BJ (cell line): ENCODE results near the gene GIN1. TPM values are rescaled to one million over a fixed set of nuclear protein-coding genes. Genes with fewer than 3 reads are reported as not detected.
"Not testable (repeated sequence)": the region's sequence is repeated elsewhere in the genome, so short reads cannot be mapped to it uniquely, and the experiment has no call there.

Experiments used
- CTCF ChIA-PET: fragments of 350-600 bp; formaldehyde crosslinking; extraction: SDS; loops from one replicate; lab custom pipeline; 2021; ENCODE audit warnings: antibody characterized with exemption, inconsistent platforms; lab: Yijun Ruan, JAX
- POLR2A ChIA-PET: fragments of 300-600 bp; sonication (Branson Sonifier 250); formaldehyde crosslinking; extraction: SDS; loops from one replicate; lab custom pipeline; 2021; ENCODE audit warnings: antibody characterized with exemption; lab: Charles Lee
- DNase-seq: peaks from one replicate; pipeline ENCODE4 v3.0.0-alpha.2; 2011; ENCODE audit warnings: low read depth
- H3K27me3 ChIP-seq: 2 replicates; pipeline ENCODE4 v1.6.0; 2011; ENCODE audit warnings: low read length; ENCODE audit not compliant: control insufficient read depth, insufficient read depth
- H3K36me3 ChIP-seq: 2 replicates; pipeline ENCODE4 v1.5.1; 2011; ENCODE audit warnings: low read length; ENCODE audit not compliant: control insufficient read depth, insufficient read depth
- H3K4me3 ChIP-seq: 2 replicates; pipeline ENCODE4 v1.5.1; 2011; ENCODE audit warnings: low read depth, mild to moderate bottlenecking, control low read depth, low read length
- CTCF ChIP-seq: IDR thresholded peaks from 2 replicates; pipeline ENCODE4 v1.5.1; 2011; ENCODE audit warnings: low read depth, mild to moderate bottlenecking, control low read depth, inconsistent platforms, low read length, moderate library complexity; ENCODE audit not compliant: insufficient read depth
- polyA plus RNA-seq: library from polyadenylated mRNA; depleted of rRNA; stranded (reverse); fragments of >200 nt; gene quantifications from 2 replicates; pipeline ENCODE4 v1.2.3, GENCODE V29; 2011; rRNA removed

Gene GIN1
- polyA plus RNA-seq, 1 experiment = 1.6 TPM

GRCh38 chr5:103057208-103058130 lies 62.5 kb downstream of the GIN1 start:
- CTCF ChIA-PET = no interaction called here
- H3K27me3 ChIP-seq = no peaks in the 10 kb centered on the region; the same call in 1 of the 2 replicates
- POLR2A ChIA-PET = no interaction called here
- TF ChIP-seq CTCF = no peak
- no peak overlapping the region for H3K4me3 ChIP-seq
- H3K36me3 ChIP-seq = no peaks in the 10 kb centered on the region
- DNase-seq = no peak

GRCh38 chr5:103046706-103047105 lies 73.2 kb downstream of the GIN1 start:
- DNase-seq, H3K4me3 ChIP-seq, POLR2A ChIA-PET, CTCF ChIA-PET, H3K27me3 ChIP-seq, H3K36me3 ChIP-seq: not testable (repeated sequence)

GRCh38 chr5:103041071-103041676 lies 78.8 kb downstream of the GIN1 start:
- POLR2A ChIA-PET = no interaction called here
- no peak for DNase-seq

GRCh38 chr5:103037673-103038455 lies 82.1 kb downstream of the GIN1 start:
- DNase-seq = no peak
- CTCF ChIA-PET = no interaction called here

More at GRCh38 chr5:103041071-103041676, 78.8 kb downstream of the GIN1 start:
- peak; percentile 32 for TF ChIP-seq CTCF
- no peak overlapping the region for H3K4me3 ChIP-seq
- CTCF ChIA-PET = interaction anchor here (1.2 kb wide), 1 partner anchor 78 kb away, joined by 3 read pairs; no protein-coding TSS in a partner anchor
- H3K36me3 ChIP-seq = no peaks in the 10 kb centered on the region
- H3K27me3 ChIP-seq = no peaks in the 10 kb centered on the region

GRCh38 chr5:103036601-103037000 lies 83.3 kb downstream of the GIN1 start:
- TF ChIP-seq CTCF = no peak
- no peaks in the 10 kb centered on the region for H3K27me3 ChIP-seq
- DNase-seq = no peak
- H3K4me3 ChIP-seq = no peak overlapping the region
- H3K36me3 ChIP-seq = peaks cover 7% of the 10 kb centered on the region
- ChIA-PET CTCF (no interaction called here), POLR2A (no interaction called here)

More at GRCh38 chr5:103037673-103038455, 82.1 kb downstream of the GIN1 start:
- Histone ChIP-seq H3K4me3 (no peak overlapping the region), H3K36me3 (no peaks in the 10 kb centered on the region; the same call in 1 of the 2 replicates), H3K27me3 (no peaks in the 10 kb centered on the region)
- POLR2A ChIA-PET = no interaction called here
- TF ChIP-seq CTCF = no peak

Other genes with a start within 250 kb of the GIN1 start
- gene PPIP5K2, start 163 bp upstream of the GIN1 start, polyA plus RNA-seq = 33.6 and 58.7 TPM in 2 replicates
- 29.1 and 35.1 TPM in 2 replicates for gene MACIR, start 138.6 kb upstream of the GIN1 start, polyA plus RNA-seq